Neuronal stem cell (in vitro differentiated cells): ENCODE results near the gene ANGPTL2.

Source experiments
- DNase-seq: peaks from one replicate; pipeline ENCODE4 v3.0.0-alpha.2; 2013; ENCODE audit warnings: low spot score
- H2AFZ ChIP-seq: one replicate; pipeline ENCODE4 v1.6.1; 2013; ENCODE audit warnings: mild to moderate bottlenecking, low read length, inconsistent platforms
- H2AK5ac ChIP-seq: 2 replicates; pipeline ENCODE4 v1.6.1; 2013; ENCODE audit warnings: low read depth, mild to moderate bottlenecking, inconsistent platforms, low read length, moderate library complexity, mixed read lengths
- H2BK120ac ChIP-seq: 2 replicates; pipeline ENCODE4 v1.6.1; 2013; ENCODE audit warnings: low read depth, mild to moderate bottlenecking, inconsistent platforms, low read length, moderate library complexity, mixed read lengths
- H2BK12ac ChIP-seq: one replicate; pipeline ENCODE4 v1.6.1; 2013; ENCODE audit warnings: low read length, inconsistent platforms
- H2BK15ac ChIP-seq: 2 replicates; pipeline ENCODE4 v1.6.1; 2013; ENCODE audit warnings: mild to moderate bottlenecking, low read length, inconsistent platforms, mixed read lengths
- H2BK5ac ChIP-seq: one replicate; pipeline ENCODE4 v1.6.1; 2013; ENCODE audit warnings: inconsistent platforms, mild to moderate bottlenecking, low read length, moderate library complexity
- H3K14ac ChIP-seq: one replicate; pipeline ENCODE4 v1.6.1; 2013; ENCODE audit warnings: low read length, inconsistent platforms
- H3K18ac ChIP-seq: 2 replicates; pipeline ENCODE4 v1.6.1; 2013; ENCODE audit warnings: low read length, inconsistent platforms
- H3K23ac ChIP-seq: 2 replicates; pipeline ENCODE4 v1.6.1; 2013; ENCODE audit warnings: low read depth, mild to moderate bottlenecking, mixed read lengths, low read length, inconsistent platforms; ENCODE audit not compliant: poor library complexity
- H3K27ac ChIP-seq: replicated peaks from 3 replicates; pipeline ENCODE4 v1.5.1; 2013; ENCODE audit warnings: low read length, inconsistent platforms
- H3K27me3 ChIP-seq, 3 experiments: 2 replicates each; pipeline ENCODE4 v1.6.1; 2013; ENCODE audit warnings: low read length in 3 of 3, mild to moderate bottlenecking in 2 of 3, inconsistent platforms in 1 of 3, low read depth in 1 of 3, mixed read lengths in 1 of 3, moderate library complexity in 1 of 3; ENCODE audit not compliant: control insufficient read depth in 3 of 3, insufficient read depth in 3 of 3
- H3K36me3 ChIP-seq, 2 donors: replicated peaks in 1 of 2; 2 replicates each; pipeline ENCODE4 v1.6.1; 2013; ENCODE audit warnings: low read length in 2 of 2; ENCODE audit not compliant: control insufficient read depth in 2 of 2, insufficient read depth in 2 of 2
- H3K4ac ChIP-seq: 2 replicates; pipeline ENCODE4 v1.6.1; 2013; ENCODE audit warnings: inconsistent platforms, mild to moderate bottlenecking, low read length, moderate library complexity
- H3K4me1 ChIP-seq, 2 donors: 1 replicate in 1 of 2; 2 replicates in 1 of 2; pipeline ENCODE4 v1.6.1; 2013; ENCODE audit warnings: low read length in 2 of 2, low read depth in 1 of 2; ENCODE audit not compliant: control insufficient read depth in 2 of 2, insufficient read depth in 1 of 2
- H3K4me2 ChIP-seq: one replicate; pipeline ENCODE4 v1.6.1; 2013; ENCODE audit warnings: mild to moderate bottlenecking, low read length, inconsistent platforms; ENCODE audit not compliant: insufficient read depth, poor library complexity, severe bottlenecking
- H3K4me3 ChIP-seq, 2 donors: 2 replicates each; pipeline ENCODE4 v1.5.1; 2013; ENCODE audit warnings: low read length in 2 of 2, mild to moderate bottlenecking in 2 of 2, inconsistent platforms in 1 of 2, moderate library complexity in 1 of 2
- H3K79me1 ChIP-seq: one replicate; pipeline ENCODE4 v1.6.1; 2013; ENCODE audit warnings: low read depth, mild to moderate bottlenecking, inconsistent platforms, low read length, moderate library complexity
- H3K9ac ChIP-seq: one replicate; pipeline ENCODE4 v1.6.1; 2013; ENCODE audit warnings: mild to moderate bottlenecking, low read depth, low read length, inconsistent platforms; ENCODE audit not compliant: poor library complexity
- H3K9me3 ChIP-seq, 2 donors: replicated peaks in 1 of 2; 2 replicates each; pipeline versions ENCODE3 to v1.6.1; 2013; ENCODE audit warnings: low read length in 2 of 2, mild to moderate bottlenecking in 2 of 2, inconsistent platforms in 1 of 2, low read depth in 1 of 2, mixed read lengths in 1 of 2, moderate library complexity in 1 of 2; ENCODE audit not compliant: control insufficient read depth in 2 of 2, insufficient read depth in 1 of 2
- H4K8ac ChIP-seq: one replicate; pipeline ENCODE4 v1.6.1; 2013; ENCODE audit warnings: low read depth, mild to moderate bottlenecking, inconsistent platforms, low read length, moderate library complexity
- H4K91ac ChIP-seq: one replicate; pipeline ENCODE4 v1.6.1; 2013; ENCODE audit warnings: low read length, low read depth, mild to moderate bottlenecking, inconsistent platforms; ENCODE audit not compliant: poor library complexity
- WGBS, 2 donors: extraction: QIAGEN DNeasy Blood & Tissue Kit; methylation state at CpG; one replicate each; pipeline ENCODE4 v1.1.7; 2013; ENCODE audit warnings: missing lambda C conversion rate in 2 of 2, mixed read lengths in 1 of 2; ENCODE audit not compliant: insufficient read length in 2 of 2, insufficient replicate concordance in 1 of 2; ENCODE audit errors: extremely low coverage in 2 of 2; 5-methylcytosine and 5-hydroxymethylcytosine counted together

Gene ANGPTL2

DNA sequence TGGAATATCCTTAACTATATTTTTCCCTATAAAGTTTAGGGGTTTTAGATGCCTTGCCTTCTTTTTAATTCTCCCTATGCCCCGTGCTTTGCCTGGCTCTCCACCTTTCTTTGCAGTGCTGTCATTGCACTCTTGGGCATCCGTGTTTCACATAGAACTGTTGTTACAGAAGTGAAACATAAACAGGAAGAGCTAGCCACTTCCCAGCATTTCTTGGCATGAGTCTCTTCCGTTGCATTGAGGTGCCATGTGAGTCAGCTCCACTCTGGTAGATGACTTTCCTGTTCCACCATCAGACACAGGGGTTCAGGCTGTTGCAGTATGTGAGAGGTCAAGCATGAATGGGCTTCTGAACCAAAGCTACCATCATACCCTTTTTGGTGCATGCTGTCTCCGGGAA, 73.4 kb downstream of the ANGPTL2 start:
- H2BK12ac ChIP-seq, result no peak overlapping the region
- H3K79me1 ChIP-seq, result peaks cover 3% of the 10 kb centered on the region
- no peak overlapping the region for H2BK120ac ChIP-seq
- H4K91ac ChIP-seq, result no peak overlapping the region
- DNase-seq, result no peak
- H3K14ac ChIP-seq, result no peak overlapping the region
- H3K36me3 ChIP-seq, result no peaks in the 10 kb centered on the region
- H3K23ac ChIP-seq, result no peak overlapping the region
- H2AFZ ChIP-seq, result no peak overlapping the region
- no peak overlapping the region for H3K9ac ChIP-seq
- no peak overlapping the region for H3K4me2 ChIP-seq
- WGBS, 2 donors, result no CpG with 5 or more reads among the region's 4 CpGs
- H2AK5ac ChIP-seq, result no peak overlapping the region
- no peaks in the 10 kb centered on the region for H3K9me3 ChIP-seq
- H2BK15ac ChIP-seq, result no peak overlapping the region
- H3K27ac ChIP-seq, result no peak overlapping the region
- H3K4ac ChIP-seq, result no peak overlapping the region
- no peak overlapping the region for H2BK5ac ChIP-seq
- no peak overlapping the region for H3K4me3 ChIP-seq
- H3K4me1 ChIP-seq, result no peaks in the 10 kb centered on the region
- H3K27me3 ChIP-seq, result no peaks in the 10 kb centered on the region
- H3K18ac ChIP-seq, result no peak overlapping the region
- H4K8ac ChIP-seq, result no peak overlapping the region

- Histone ChIP-seq H3K23ac (no peak overlapping the region), H3K36me3 (no peaks in the 10 kb centered on the region), H3K4me3 (no peak overlapping the region), H3K9me3 (no peaks in the 10 kb centered on the region), H2BK15ac (no peak overlapping the region), H3K14ac (no peak overlapping the region), H2AK5ac (no peak overlapping the region), H3K4me2 (no peak overlapping the region), H3K27ac (no peak overlapping the region), H2BK120ac (no peak overlapping the region), H4K91ac (no peak overlapping the region), H3K79me1 (peaks cover 3% of the 10 kb centered on the region), H2BK12ac (no peak overlapping the region), H3K27me3 (no peaks in the 10 kb centered on the region), H3K18ac (no peak overlapping the region), H4K8ac (no peak overlapping the region), H2BK5ac (no peak overlapping the region), H3K4ac (no peak overlapping the region), H2AFZ (no peak overlapping the region), H3K4me1 (no peaks in the 10 kb centered on the region), H3K9ac (no peak overlapping the region)
- 100% methylated on average over 1 of the region's 3 CpGs; no CpG with 5 or more reads in 1 of the 2 donors for WGBS, 2 donors
- no peak for DNase-seq
Measured at GRCh38 chr9:127047971-127048370, 74.5 kb downstream of the ANGPTL2 start.

- Histone ChIP-seq H3K9ac (no peak overlapping the region), H3K4me2 (no peak overlapping the region), H3K18ac (no peak overlapping the region), H2AK5ac (no peak overlapping the region), H3K4me3 (no peak overlapping the region), H3K27me3 (no peaks in the 10 kb centered on the region), H4K91ac (no peak overlapping the region), H3K14ac (no peak overlapping the region), H3K4me1 (no peaks in the 10 kb centered on the region), H3K79me1 (no peaks in the 10 kb centered on the region), H2BK15ac (no peak overlapping the region), H3K9me3 (no peaks in the 10 kb centered on the region), H2BK120ac (no peak overlapping the region), H4K8ac (no peak overlapping the region), H2BK12ac (no peak overlapping the region), H3K23ac (no peak overlapping the region), H3K27ac (no peak overlapping the region), H2AFZ (no peak overlapping the region), H3K36me3 (no peaks in the 10 kb centered on the region), H3K4ac (no peak overlapping the region), H2BK5ac (no peak overlapping the region)
- WGBS, 2 donors, result no CpG with 5 or more reads among the region's 1 CpG
- DNase-seq, result no peak
Measured at GRCh38 chr9:127045148-127045547, 77.3 kb downstream of the ANGPTL2 start.

GRCh38 chr9:127039492-127039891, 82.9 kb downstream of the ANGPTL2 start:
- Histone ChIP-seq H3K4me1 (no peaks in the 10 kb centered on the region), H2BK5ac (no peak overlapping the region), H2AK5ac (no peak overlapping the region), H3K9me3 (peaks cover 0 to 4% of the 10 kb centered on the region in 2 donors), H4K91ac (no peak overlapping the region), H3K23ac (no peak overlapping the region), H3K27ac (no peak overlapping the region), H2AFZ (no peak overlapping the region), H2BK12ac (no peak overlapping the region), H3K36me3 (no peaks in the 10 kb centered on the region), H2BK15ac (no peak overlapping the region), H3K14ac (no peak overlapping the region), H3K4ac (no peak overlapping the region), H3K27me3 (no peaks in the 10 kb centered on the region), H3K18ac (no peak overlapping the region), H3K9ac (no peak overlapping the region), H3K4me3 (no peak overlapping the region), H3K4me2 (no peak overlapping the region), H4K8ac (no peak overlapping the region), H2BK120ac (no peak overlapping the region), H3K79me1 (no peaks in the 10 kb centered on the region)
- DNase-seq, result no peak
- 100% methylated on average over 2 of the region's 2 CpGs; no CpG with 5 or more reads in 1 of the 2 donors for WGBS, 2 donors
